Measurements from ENCODE around the gene HIGD1C.
"Not testable (repeated sequence)": the region's sequence is repeated elsewhere in the genome, so short reads cannot be mapped to it uniquely, and the experiment has no call there.

HIGD1C gene

DNA sequence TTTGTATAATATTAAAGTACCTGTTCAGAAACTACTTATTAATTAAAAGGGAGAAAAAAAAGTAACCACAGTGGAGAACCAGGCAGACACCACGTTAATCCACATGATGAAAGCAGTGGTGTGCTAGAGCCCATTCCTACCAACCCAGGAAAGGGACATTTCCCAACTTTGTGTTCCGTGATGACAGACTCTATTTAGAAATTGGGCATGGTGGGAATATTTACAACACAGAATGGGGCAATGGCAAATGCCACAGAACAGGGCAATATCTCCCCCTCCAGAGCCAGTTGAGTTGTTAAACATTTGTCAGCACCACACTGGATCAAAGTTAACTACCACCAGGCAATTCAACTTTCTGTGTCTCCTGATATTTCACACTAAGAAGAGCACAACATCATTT, 1.2 kb upstream of the HIGD1C start:
- Mint-ChIP-seq H3K27ac (no peak overlapping the region), H3K36me3 (ENCODE audit: low read depth) (no peaks in the 10 kb centered on the region)

DNA sequence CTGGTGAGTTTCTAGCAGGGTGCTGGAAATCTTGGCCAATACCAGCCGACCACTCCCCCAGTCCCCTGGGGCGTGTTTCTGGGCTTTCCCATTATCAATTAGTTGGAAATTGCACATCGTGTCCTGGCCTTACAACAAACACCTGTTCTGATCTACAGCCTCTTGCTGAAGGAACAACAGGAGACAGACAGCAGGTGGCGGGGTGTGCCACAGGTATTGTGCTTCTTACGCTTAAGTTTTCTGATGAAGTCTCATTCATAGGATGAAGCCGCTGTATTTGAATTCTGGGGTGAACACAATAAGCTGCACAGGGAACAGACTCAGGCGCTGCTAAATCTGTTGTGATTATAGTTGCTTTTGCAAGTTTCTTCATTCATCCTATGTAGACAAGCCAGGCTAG, 703 bp downstream of the HIGD1C start:
- no peaks in the 10 kb centered on the region for H3K4me1 Mint-ChIP-seq (ENCODE audit: low read depth)
- H3K36me3 Mint-ChIP-seq (ENCODE audit: low read depth): no peaks in the 10 kb centered on the region
- H3K27ac Mint-ChIP-seq: no peak overlapping the region
- H3K4me3 Mint-ChIP-seq: no peak overlapping the region
- no peaks in the 10 kb centered on the region for H3K9me3 Mint-ChIP-seq
- H3K27me3 Mint-ChIP-seq: no peaks in the 10 kb centered on the region

More for the DNA sequence above, 1.2 kb upstream of the HIGD1C start:
- H3K4me1 Mint-ChIP-seq (ENCODE audit: low read depth): no peaks in the 10 kb centered on the region
- H3K27me3 Mint-ChIP-seq: no peaks in the 10 kb centered on the region
- no peak overlapping the region for H3K4me3 Mint-ChIP-seq
- H3K9me3 Mint-ChIP-seq: no peaks in the 10 kb centered on the region

DNA sequence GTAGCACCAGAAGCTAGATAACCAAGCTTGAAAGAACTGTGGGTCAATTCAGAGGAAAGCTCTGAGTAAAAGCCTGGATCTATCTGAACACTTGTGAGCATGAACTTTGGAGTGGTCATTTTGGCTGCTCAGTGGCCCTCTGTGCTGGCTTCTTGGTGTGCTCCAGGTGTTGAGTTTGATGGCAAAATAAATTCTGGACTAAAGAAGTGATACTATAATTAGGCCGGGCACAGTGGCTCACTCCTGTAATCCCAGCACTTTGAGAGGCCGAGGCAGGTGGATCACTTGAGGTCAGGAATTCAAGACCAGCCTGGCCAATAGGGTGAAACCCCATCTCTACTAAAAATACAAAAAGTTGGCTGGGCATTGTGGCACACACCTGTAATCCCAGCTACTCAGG, 2.4 kb downstream of the HIGD1C start:
- H3K27me3 Mint-ChIP-seq; H3K4me1 Mint-ChIP-seq (ENCODE audit: low read depth); H3K4me3 Mint-ChIP-seq: not testable (repeated sequence)

DNA sequence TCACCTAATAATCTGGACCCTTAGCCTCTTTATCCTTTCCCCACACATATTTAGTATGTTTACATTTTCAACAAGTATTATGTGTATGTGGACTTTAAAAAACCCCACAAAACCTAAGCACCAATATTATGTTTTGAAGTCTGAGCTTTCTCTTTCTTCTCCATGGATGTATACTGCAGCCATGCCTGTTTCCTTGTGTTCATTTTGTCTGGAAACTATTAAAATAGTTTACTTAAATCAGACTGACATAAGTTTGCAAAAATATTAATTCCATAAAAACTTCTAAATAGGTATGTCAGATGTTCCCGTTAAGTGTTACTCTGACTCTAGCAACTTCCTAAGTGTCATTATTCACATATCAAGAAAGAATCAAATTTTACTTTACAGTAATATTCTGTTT, 2.9 kb downstream of the HIGD1C start:
- Mint-ChIP-seq H3K27me3 (no peaks in the 10 kb centered on the region), H3K27ac (no peak overlapping the region), H3K4me3 (no peak overlapping the region), H3K36me3 (ENCODE audit: low read depth) (no peaks in the 10 kb centered on the region), H3K9me3 (no peaks in the 10 kb centered on the region), H3K4me1 (ENCODE audit: low read depth) (peaks cover 4% of the 10 kb centered on the region)

More for the DNA sequence above, 2.4 kb downstream of the HIGD1C start:
- not testable (repeated sequence) for H3K36me3 Mint-ChIP-seq (ENCODE audit: low read depth); H3K9me3 Mint-ChIP-seq; H3K27ac Mint-ChIP-seq

DNA sequence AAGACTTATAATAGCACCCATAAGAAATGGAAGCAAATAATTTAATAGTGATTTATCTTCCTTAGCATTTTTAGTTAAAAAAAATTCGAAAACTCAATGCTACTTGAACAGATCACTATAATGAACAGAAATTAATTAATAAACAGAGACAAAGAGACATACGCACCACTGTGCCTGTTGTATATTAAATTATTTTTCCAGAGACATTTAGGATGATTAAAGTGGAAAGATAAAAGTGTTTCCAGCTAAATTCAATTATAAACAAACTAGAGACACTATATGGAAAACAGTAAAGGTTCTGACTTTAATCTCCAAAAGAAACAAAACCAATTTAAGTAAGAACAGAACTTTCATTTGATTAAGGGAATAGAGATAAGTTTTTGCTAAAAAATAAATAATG, 3.4 kb downstream of the HIGD1C start:
- no peaks in the 10 kb centered on the region for H3K27me3 Mint-ChIP-seq
- H3K27ac Mint-ChIP-seq: no peak overlapping the region
- peaks cover 8% of the 10 kb centered on the region for H3K4me1 Mint-ChIP-seq (ENCODE audit: low read depth)
- no peaks in the 10 kb centered on the region for H3K36me3 Mint-ChIP-seq (ENCODE audit: low read depth)
- H3K4me3 Mint-ChIP-seq: no peak overlapping the region
- H3K9me3 Mint-ChIP-seq: no peaks in the 10 kb centered on the region

DNA sequence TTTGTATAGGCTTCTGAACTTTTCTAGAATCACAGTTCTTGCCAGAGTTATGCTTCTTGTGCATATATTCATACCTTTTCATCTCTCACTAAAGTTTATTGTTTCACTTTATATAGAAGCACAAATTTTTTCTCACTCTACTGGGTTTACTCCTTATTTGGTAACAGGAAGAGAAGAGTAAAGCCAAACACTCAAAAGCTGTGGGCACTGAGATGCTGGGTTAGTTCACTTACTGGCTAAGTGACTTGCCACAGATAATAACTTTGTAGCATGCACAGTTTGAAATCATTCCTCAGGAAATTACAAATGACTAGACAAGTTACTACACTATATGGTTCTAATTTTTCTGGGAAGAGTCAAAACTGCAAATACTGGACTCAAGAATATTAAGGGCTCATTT, 7.8 kb downstream of the HIGD1C start:
- no peak overlapping the region for H3K27ac Mint-ChIP-seq
- no peaks in the 10 kb centered on the region for H3K36me3 Mint-ChIP-seq (ENCODE audit: low read depth)
- H3K27me3 Mint-ChIP-seq: no peaks in the 10 kb centered on the region
- H3K9me3 Mint-ChIP-seq: no peaks in the 10 kb centered on the region
- H3K4me3 Mint-ChIP-seq: no peak overlapping the region
- H3K4me1 Mint-ChIP-seq (ENCODE audit: low read depth): peaks cover 11% of the 10 kb centered on the region

DNA sequence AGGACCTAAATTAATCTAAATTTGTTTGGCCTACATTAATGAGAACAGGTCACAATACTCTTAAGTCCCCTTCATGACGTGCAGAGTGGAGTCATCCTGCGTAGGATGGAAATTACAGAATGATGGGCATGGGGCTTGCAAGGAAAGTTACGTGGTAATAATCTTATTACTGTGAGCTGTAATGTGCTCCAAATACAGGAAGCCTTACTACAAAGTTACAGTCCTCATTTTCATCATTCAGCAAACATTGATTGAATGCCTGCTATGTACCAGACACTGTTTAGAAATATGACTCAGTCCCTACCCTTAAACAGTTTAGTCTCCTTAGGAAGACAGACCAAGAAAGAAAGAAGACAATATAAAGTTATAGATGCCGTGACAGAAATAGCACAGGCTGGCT, 9.4 kb downstream of the HIGD1C start:
- Mint-ChIP-seq H3K4me3 (no peak overlapping the region), H3K4me1 (ENCODE audit: low read depth) (peaks cover 11% of the 10 kb centered on the region), H3K36me3 (ENCODE audit: low read depth) (no peaks in the 10 kb centered on the region), H3K9me3 (no peaks in the 10 kb centered on the region), H3K27me3 (no peaks in the 10 kb centered on the region), H3K27ac (no peak overlapping the region)

DNA sequence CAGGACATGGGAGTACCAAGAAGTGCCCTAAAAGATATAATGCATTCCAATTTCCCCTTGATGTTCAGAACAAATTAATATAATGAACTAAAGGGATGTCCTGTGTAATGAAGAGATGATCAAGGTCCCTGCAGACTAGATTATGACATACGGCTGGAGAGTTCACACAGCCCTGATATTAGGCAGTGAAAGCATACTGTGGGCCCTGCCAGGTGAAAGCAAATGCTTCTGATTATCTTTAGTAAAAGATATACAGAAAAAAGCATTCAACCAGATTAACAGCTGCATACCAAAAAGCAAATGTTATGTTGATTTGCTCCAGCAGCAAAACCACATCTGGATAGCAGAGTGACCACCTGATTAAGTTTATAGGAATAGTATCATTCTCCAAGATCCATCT, 12.1 kb downstream of the HIGD1C start:
- Mint-ChIP-seq H3K4me3 (no peak overlapping the region), H3K27me3 (no peaks in the 10 kb centered on the region), H3K27ac (no peak overlapping the region), H3K36me3 (ENCODE audit: low read depth) (peaks cover 10% of the 10 kb centered on the region), H3K9me3 (no peaks in the 10 kb centered on the region), H3K4me1 (ENCODE audit: low read depth) (peaks cover 11% of the 10 kb centered on the region)

DNA sequence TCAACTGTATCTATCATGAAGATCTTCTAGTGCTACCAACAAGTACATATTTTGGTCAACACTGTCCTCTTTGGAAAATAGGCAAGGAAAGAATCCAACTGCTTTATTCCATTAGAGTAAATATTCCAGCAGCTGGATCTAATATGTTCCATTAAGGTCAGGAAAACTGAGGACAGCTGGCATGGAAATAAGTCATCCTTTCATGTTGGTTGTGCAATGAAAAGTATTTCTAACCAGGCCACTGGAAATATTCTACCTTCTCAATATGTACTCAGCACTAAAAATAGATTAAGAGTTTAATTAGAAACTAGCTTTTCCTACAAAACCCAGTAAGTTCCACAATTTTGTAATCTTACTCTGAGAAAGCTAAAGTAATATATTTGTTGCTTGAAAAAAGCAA, 19.6 kb downstream of the HIGD1C start:
- Mint-ChIP-seq H3K27me3 (no peaks in the 10 kb centered on the region), H3K36me3 (ENCODE audit: low read depth) (peaks cover 46% of the 10 kb centered on the region), H3K4me3 (no peak overlapping the region), H3K9me3 (no peaks in the 10 kb centered on the region), H3K27ac (no peak overlapping the region), H3K4me1 (ENCODE audit: low read depth) (no peaks in the 10 kb centered on the region)

DNA sequence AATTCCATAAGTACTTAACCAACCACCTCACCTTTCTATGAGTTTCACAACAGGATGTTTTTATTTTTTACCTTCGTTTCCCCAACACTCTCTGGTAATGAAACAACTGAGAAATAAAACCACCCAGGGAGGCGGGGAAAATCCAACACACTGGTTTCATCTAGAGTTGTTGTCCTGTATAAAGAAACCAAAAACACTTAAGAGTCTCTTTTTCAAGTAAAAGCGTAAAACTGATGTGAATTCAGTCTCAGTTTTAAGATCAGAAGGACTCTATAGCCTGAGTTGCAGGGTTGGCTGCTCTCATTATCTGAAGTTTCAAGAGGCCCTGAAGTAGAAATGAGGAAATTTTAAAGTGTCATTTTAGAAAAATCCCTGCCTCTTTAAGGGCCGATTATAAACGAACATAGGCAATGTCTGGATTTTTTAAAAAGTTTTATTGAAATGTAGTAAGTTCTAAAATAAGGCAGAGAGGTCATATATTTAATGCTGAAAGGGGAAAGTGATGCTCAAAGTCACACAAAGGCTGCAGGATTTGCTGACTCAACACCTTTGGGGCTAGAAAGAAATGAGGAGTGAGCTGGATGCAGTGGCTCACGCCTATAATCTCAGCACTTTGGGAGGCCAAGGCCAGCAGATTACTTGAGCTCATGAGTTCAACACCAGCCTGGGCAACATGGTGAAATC, 27.2 kb downstream of the HIGD1C start:
- peaks cover 14% of the 10 kb centered on the region for H3K4me1 Mint-ChIP-seq (ENCODE audit: low read depth)
- H3K4me3 Mint-ChIP-seq: no peak overlapping the region
- peak overlapping the region; percentile 12 for H3K27ac Mint-ChIP-seq
- peaks cover 31% of the 10 kb centered on the region for H3K36me3 Mint-ChIP-seq (ENCODE audit: low read depth)
- H3K27me3 Mint-ChIP-seq: no peaks in the 10 kb centered on the region
- no peaks in the 10 kb centered on the region for H3K9me3 Mint-ChIP-seq

DNA sequence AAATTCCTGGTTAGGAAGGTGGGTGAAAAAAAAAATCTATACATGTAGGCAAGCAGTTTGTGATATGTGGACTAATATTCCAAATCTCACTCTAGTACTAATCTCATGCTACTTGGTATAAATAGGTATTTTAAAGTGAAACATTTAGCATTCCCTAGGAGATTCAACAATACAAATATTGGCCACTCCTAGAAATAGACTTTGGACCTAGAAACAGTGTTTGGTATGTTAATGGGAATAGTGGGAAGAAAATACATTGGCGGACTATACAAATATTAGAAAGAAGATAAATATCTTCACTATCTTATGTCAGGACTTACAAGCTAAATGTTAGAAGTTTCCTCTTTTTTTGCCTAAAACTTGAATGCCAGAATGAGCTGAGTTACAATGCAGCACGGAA, 28.2 kb downstream of the HIGD1C start:
- Mint-ChIP-seq H3K27ac (no peak overlapping the region), H3K4me3 (no peak overlapping the region), H3K36me3 (ENCODE audit: low read depth) (peaks cover 25% of the 10 kb centered on the region), H3K9me3 (no peaks in the 10 kb centered on the region), H3K27me3 (no peaks in the 10 kb centered on the region), H3K4me1 (ENCODE audit: low read depth) (peaks cover 24% of the 10 kb centered on the region)

DNA sequence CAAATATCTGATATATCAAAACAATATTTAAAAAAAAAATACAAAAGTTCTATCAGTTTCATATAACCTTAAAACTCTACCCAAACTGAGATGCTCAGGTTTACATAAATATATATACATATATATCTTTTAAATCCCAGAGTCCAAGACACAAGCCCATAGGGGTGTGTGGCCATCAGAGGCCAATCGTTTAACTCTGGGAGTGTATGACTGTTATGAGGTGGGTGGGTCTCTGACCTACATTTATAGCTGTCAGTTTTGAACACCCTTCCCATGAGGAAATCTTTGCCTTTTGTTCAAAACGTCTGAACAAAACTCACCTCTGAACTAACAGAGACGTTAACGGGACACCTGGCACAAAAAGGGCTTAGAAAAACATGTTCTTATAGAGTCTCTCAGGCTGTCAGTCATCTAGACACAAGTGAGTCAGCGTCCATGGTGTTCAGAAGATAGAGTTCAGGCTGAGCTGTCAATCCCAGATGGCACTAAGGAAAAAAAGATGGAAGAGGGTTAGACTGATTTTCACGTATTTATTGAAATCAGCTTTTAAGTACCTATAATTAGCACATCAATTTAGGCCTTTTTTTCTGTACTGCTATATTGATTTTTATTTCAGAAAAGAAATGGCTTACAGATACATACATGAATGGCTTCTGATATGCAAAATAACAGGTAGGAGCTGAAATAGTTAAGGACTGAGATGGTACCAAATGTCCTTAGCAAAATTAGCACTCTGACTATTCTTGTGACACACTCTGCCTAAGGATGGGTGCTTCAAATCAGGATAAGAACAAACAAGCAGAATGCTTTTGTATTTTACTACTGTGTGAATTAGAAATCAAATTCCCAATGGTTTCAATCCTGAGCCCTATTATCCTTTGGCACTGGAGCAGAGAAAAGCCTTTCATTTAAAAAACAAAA, 29.2 kb downstream of the HIGD1C start:
- no peak overlapping the region for H3K27ac Mint-ChIP-seq
- no peaks in the 10 kb centered on the region for H3K9me3 Mint-ChIP-seq
- H3K27me3 Mint-ChIP-seq: no peaks in the 10 kb centered on the region
- no peak overlapping the region for H3K4me3 Mint-ChIP-seq
- peaks cover 27% of the 10 kb centered on the region for H3K36me3 Mint-ChIP-seq (ENCODE audit: low read depth)
- peaks cover 34% of the 10 kb centered on the region for H3K4me1 Mint-ChIP-seq (ENCODE audit: low read depth)

DNA sequence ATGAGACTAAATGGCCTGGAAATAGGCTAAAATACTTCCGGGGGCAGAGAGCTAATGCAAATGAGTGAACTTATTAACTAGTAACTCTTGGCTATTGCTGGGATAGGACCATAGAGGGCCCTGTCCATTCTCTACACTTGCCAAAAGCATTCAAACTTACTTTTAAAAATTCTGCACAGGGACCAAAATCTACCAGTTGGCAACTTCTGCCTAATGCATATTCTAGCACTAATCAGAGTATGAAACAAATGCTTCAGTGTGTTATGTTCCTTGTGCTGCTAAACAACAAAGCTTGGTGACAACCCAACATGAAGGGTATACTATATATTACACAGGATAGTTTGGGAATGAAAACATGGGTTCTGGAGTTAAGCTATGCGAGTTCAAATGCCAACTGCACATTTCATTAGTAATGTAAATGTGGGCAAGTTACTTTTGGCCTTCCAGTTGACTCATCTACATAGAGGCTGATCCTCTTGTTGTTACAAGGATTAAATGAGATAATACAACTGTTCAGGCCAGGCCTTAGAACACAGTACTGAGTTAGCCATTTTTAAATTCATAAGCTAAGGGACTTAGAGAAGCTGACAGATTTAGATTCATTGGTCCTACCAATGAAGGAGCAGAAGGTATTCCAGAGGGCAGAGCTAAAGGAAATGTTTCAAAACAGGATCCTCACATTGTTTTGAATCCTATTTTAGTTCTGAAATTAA, 32.4 kb downstream of the HIGD1C start:
- Mint-ChIP-seq H3K4me1 (ENCODE audit: low read depth) (peaks cover 38% of the 10 kb centered on the region), H3K9me3 (no peaks in the 10 kb centered on the region), H3K27me3 (no peaks in the 10 kb centered on the region), H3K36me3 (ENCODE audit: low read depth) (peaks cover 47% of the 10 kb centered on the region), H3K4me3 (no peak overlapping the region), H3K27ac (peak overlapping the region; percentile 89)

DNA sequence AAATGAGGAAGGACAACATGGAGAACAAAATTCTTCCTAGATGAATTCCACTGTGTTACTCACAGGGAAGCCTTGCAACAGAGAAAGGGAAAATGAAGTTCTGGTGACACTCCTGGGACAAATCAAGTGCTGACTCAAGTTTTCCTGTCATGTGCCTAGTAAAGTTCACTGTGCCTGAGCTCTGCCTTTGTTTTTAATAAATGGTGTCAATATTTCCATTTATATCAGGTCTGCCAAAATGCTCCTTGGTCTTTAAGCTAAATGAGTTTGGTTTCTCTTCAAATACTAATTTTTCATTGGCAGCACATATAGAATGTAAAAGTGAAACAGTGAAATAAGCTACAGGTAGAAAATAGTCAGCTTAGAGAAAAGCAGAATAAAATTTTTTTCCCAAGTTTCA, 33.0 kb downstream of the HIGD1C start:
- H3K27me3 Mint-ChIP-seq: no peaks in the 10 kb centered on the region
- H3K9me3 Mint-ChIP-seq: no peaks in the 10 kb centered on the region
- H3K36me3 Mint-ChIP-seq (ENCODE audit: low read depth): peaks cover 49% of the 10 kb centered on the region
- peaks cover 35% of the 10 kb centered on the region for H3K4me1 Mint-ChIP-seq (ENCODE audit: low read depth)
- peak overlapping the region; percentile 26 for H3K4me3 Mint-ChIP-seq
- peak overlapping the region; percentile 89 for H3K27ac Mint-ChIP-seq

All from stimulated activated naive CD8-positive, alpha-beta T cell treated with anti-CD3 and anti-CD28 coated beads, Interleukin-15, Interleukin-2, amounts not matched to agents 100 ng/mL and 50 ng/mL, for 24 hours (primary cell).